Activated CD8-positive, alpha-beta memory T cell treated with anti-CD3 and anti-CD28 coated beads, Interleukin-2, amount 10 ng/mL, durations not matched to agents 7 days and 5 days (primary cell): Measurements from ENCODE around the gene CXCR5. TPM values are rescaled to one million over a fixed set of nuclear protein-coding genes. Genes with fewer than 3 reads are reported as not detected.

Experiments
- ATAC-seq: fragments of 150-1000 bp; cut with Tn5 transposase; one replicate; pipeline ENCODE4 v1.10.0; 2021; ENCODE audit warnings: moderate library complexity
- CTCF ChIA-PET: fragments of 350-600 bp; sonication (Branson Sonifier 250); formaldehyde crosslinking; loops from one replicate; lab custom pipeline; 2021; ENCODE audit warnings: antibody characterized with exemption; lab: Charles Lee
- DNase-seq: peaks from one replicate; pipeline ENCODE4 v3.0.0-alpha.2; 2020
- H3K27ac Mint-ChIP-seq: one replicate; pipeline ENCODE4 v1.8.0; 2021; ENCODE audit warnings: mild to moderate bottlenecking, mixed read lengths
- H3K27me3 Mint-ChIP-seq: one replicate; pipeline ENCODE4 v1.8.0; 2021; ENCODE audit warnings: mixed read lengths
- H3K36me3 Mint-ChIP-seq: one replicate; pipeline ENCODE4 v1.8.0; 2021; ENCODE audit warnings: mild to moderate bottlenecking, mixed read lengths
- H3K4me1 Mint-ChIP-seq: one replicate; pipeline ENCODE4 v1.8.0; 2021; ENCODE audit warnings: mixed read lengths
- H3K4me3 Mint-ChIP-seq: one replicate; pipeline ENCODE4 v1.8.0; 2021; ENCODE audit warnings: mild to moderate bottlenecking, moderate library complexity, mixed read lengths
- H3K9me3 Mint-ChIP-seq: one replicate; pipeline ENCODE4 v1.8.0; 2022; ENCODE audit warnings: low read depth, mixed read lengths
- microRNA-seq: library from miRNA; unstranded; fragments of <30 nt; microRNA quantifications from one replicate; pipeline ENCODE4 v1.2.0, GENCODE V29; 2022
- total RNA-seq, 2 experiments: library from RNA; stranded (reverse); gene quantifications; one replicate each; pipeline ENCODE4 v1.2.3, GENCODE V29; 2021

CXCR5 gene
- total RNA-seq, 2 experiments from 2014 or later = 0.30 TPM; not detected in 1

- no peak for DNase-seq
- CTCF ChIA-PET = interaction anchor here (1.2 to 1.9 kb wide), 3 partner anchors 10 to 246 kb away, joined by 4 to 6 read pairs (median 5); no protein-coding TSS in a partner anchor
- Mint-ChIP-seq H3K27ac (no peak overlapping the region), H3K4me3 (no peak overlapping the region), H3K27me3 (peaks cover 6% of the 10 kb centered on the region), H3K4me1 (peaks cover 24% of the 10 kb centered on the region), H3K36me3 (no peaks in the 10 kb centered on the region), H3K9me3 (no peaks in the 10 kb centered on the region)
- no peak for ATAC-seq
Measured at GRCh38 chr11:118935376-118935775, 51.7 kb downstream of the CXCR5 start.

- H3K27me3 Mint-ChIP-seq = peaks cover 8% of the 10 kb centered on the region
- DNase-seq (no peak), ATAC-seq (no peak)
- no peaks in the 10 kb centered on the region for H3K9me3 Mint-ChIP-seq
- no peak overlapping the region for H3K4me3 Mint-ChIP-seq
- peaks cover 28% of the 10 kb centered on the region for H3K4me1 Mint-ChIP-seq
- H3K36me3 Mint-ChIP-seq = no peaks in the 10 kb centered on the region
- no peak overlapping the region for H3K27ac Mint-ChIP-seq
- CTCF ChIA-PET = interaction anchor here (1.1 to 2.5 kb wide), 4 partner anchors 9 to 280 kb away, joined by 3 to 18 read pairs (median 4); partner anchors contain the start of gene SLC37A4
Measured at GRCh38 chr11:118938491-118939403, 55.1 kb downstream of the CXCR5 start.

- no peak overlapping the region for H3K4me3 Mint-ChIP-seq
- DNase-seq = no peak
- no peak for ATAC-seq
- H3K9me3 Mint-ChIP-seq = no peaks in the 10 kb centered on the region
- H3K27ac Mint-ChIP-seq = no peak overlapping the region
- CTCF ChIA-PET = interaction anchor here (0.6 to 2.5 kb wide), 8 partner anchors 10 to 281 kb away, joined by 3 to 18 read pairs (median 4); partner anchors contain the start of genes SLC37A4 and UPK2
- peaks cover 28% of the 10 kb centered on the region for H3K4me1 Mint-ChIP-seq
- H3K27me3 Mint-ChIP-seq = peaks cover 8% of the 10 kb centered on the region
- no peaks in the 10 kb centered on the region for H3K36me3 Mint-ChIP-seq
Measured at GRCh38 chr11:118939404-118939915, 55.8 kb downstream of the CXCR5 start.

GRCh38 chr11:118939953-118940598 is 56.4 kb downstream of the CXCR5 start:
- Mint-ChIP-seq H3K27me3 (peaks cover 8% of the 10 kb centered on the region), H3K4me3 (no peak overlapping the region), H3K36me3 (no peaks in the 10 kb centered on the region), H3K27ac (peak overlapping the region; percentile 32), H3K4me1 (peaks cover 28% of the 10 kb centered on the region), H3K9me3 (no peaks in the 10 kb centered on the region)
- DNase-seq (peak; percentile 69), ATAC-seq (peak; percentile 82)
- CTCF ChIA-PET = interaction anchor here (0.6 to 2.5 kb wide), 9 partner anchors 10 to 282 kb away, joined by 3 to 18 read pairs (median 4); partner anchors contain the start of genes SLC37A4 and UPK2

GRCh38 chr11:118947091-118947490 is 63.4 kb downstream of the CXCR5 start:
- H3K4me1 Mint-ChIP-seq = peaks cover 4% of the 10 kb centered on the region
- CTCF ChIA-PET = interaction anchor here (1.0 to 3.1 kb wide), 2 partner anchors 10 to 17 kb away, joined by 3 to 12 read pairs; partner anchors contain the start of gene UPK2
- no peak for DNase-seq

More at GRCh38 chr11:118947091-118947490, 63.4 kb downstream of the CXCR5 start:
- no peak for ATAC-seq
- Mint-ChIP-seq H3K9me3 (no peaks in the 10 kb centered on the region), H3K36me3 (no peaks in the 10 kb centered on the region), H3K4me3 (no peak overlapping the region), H3K27me3 (peaks cover 9% of the 10 kb centered on the region), H3K27ac (no peak overlapping the region)

Small RNA genes lying within 50 kb of the gene (microRNA-seq; reads per million reads assigned to microRNA genes)
- not detected for gene MIR4492

Other genes starting within 250 kb of the CXCR5 start
- gene TREH, start 204.2 kb upstream of the CXCR5 start, total RNA-seq = not detected
- 100 to 1,000 TPM; 127 to 153 TPM for gene DDX6, start 92.7 kb upstream of the CXCR5 start, total RNA-seq
- gene BCL9L, start 42.0 kb downstream of the CXCR5 start, total RNA-seq = 10 to 100 TPM; 33.9 to 44.0 TPM
- gene UPK2, start 72.4 kb downstream of the CXCR5 start, total RNA-seq = not detected
- gene FOXR1, start 87.9 kb downstream of the CXCR5 start, total RNA-seq = not detected
- 10 to 100 TPM; 43.4 to 47.1 TPM for gene CENATAC, start 114.2 kb downstream of the CXCR5 start, total RNA-seq
- gene RPS25, start 134.5 kb downstream of the CXCR5 start, total RNA-seq = 1,000 to 10,000 TPM in 1 of 2 experiments, 100 to 1,000 TPM in 1; 945 to 1,070 TPM
- gene TRAPPC4, start 134.9 kb downstream of the CXCR5 start, total RNA-seq = 10 to 100 TPM; 73.9 to 91.5 TPM
- gene SLC37A4, start 147.0 kb downstream of the CXCR5 start, total RNA-seq = 10 to 100 TPM; 26.0 to 26.5 TPM
- 100 to 1,000 TPM; 108 to 163 TPM for gene HYOU1, start 173.3 kb downstream of the CXCR5 start, total RNA-seq
- gene VPS11, start 183.9 kb downstream of the CXCR5 start, total RNA-seq = 10 to 100 TPM; 30.1 to 31.2 TPM
- 10 to 100 TPM; 26.6 to 36.7 TPM for gene HMBS, start 201.0 kb downstream of the CXCR5 start, total RNA-seq
- 10 to 100 TPM; 65.1 to 77.1 TPM for gene DPAGT1, start 218.0 kb downstream of the CXCR5 start, total RNA-seq
- 10 to 100 TPM; 30.6 to 35.1 TPM for gene C2CD2L, start 223.5 kb downstream of the CXCR5 start, total RNA-seq
- gene HINFP, start 237.7 kb downstream of the CXCR5 start, total RNA-seq = 10 to 100 TPM; 40.4 to 43.0 TPM